ENCODE data around the gene TUBB4A.

Gene TUBB4A

DNA sequence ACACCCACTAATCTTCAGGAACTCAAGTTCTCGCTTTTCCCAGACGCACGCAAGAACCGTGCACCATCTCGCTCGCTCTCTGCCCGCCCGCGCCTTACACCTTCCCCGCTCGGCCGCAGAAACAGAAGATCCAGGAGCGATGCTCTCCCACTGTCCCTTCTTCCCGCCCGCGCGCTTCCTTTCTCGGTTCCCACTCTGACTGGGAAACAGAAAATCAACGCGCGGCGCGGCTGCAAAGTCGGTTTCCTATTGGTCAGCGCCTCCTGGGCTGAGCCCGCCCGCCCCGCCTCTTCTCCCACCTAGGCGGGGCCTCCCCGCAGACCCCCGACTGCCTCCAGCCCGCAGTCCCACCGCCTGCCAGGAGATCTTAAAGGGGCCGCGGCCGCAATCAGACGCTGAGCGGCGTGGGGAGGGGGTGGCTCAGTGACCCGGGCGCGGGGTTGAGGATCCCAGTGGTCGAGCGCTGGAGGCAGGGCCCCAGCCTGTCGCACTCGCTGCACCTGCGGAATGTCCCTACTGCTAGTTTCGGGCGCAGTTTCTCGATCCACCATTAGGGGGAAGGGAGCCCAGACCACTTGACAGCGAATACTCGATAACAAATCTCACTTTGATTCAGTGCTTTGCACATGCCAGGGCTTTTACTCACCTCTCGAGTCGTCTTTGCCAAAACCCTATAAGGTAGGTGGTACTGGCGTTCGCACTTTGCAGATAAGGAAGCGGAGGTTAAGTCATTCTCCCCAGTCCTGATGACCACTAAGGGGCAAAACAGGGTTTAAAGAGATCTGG, 41.8 kb downstream of the TUBB4A start:
- Histone ChIP-seq H3K4me1 (ENCODE audit: insufficient read depth, low read length) (peaks cover 5% of the 10 kb centered on the region; the same call in 1 of the 2 replicates), H3K36me3 (ENCODE audit: insufficient read depth, low read depth, low read length) (peaks cover 8% of the 10 kb centered on the region; the same call in 1 of the 2 replicates), H3K9me3 (ENCODE audit: insufficient read depth, low read depth, low read length) (no peaks in the 10 kb centered on the region), H3K9ac (ENCODE audit: low read depth, low read length) (peak overlapping the region; percentile 66; the same call in 1 of the 2 replicates), H3K27me3 (ENCODE audit: insufficient read depth, low read length) (peaks cover 29% of the 10 kb centered on the region), H3K27ac (ENCODE audit: low read length) (no peak overlapping the region), H3K4me3 (ENCODE audit: low read length) (peak overlapping the region; percentile 91)

GRCh38 chr19:6459262-6460098, 42.6 kb downstream of the TUBB4A start, which contains the start of gene SLC25A23:
Gene SLC25A23, minus strand, starts transcription at chr19:6459792. Its CDS starts 164 bp downstream, at chr19:6459628.
- H3K9ac ChIP-seq (ENCODE audit: low read depth, low read length), result peak within 1 kb of the TSS; percentile 66; the same call in 1 of the 2 replicates
- H3K9me3 ChIP-seq (ENCODE audit: insufficient read depth, low read depth, low read length), result no peaks in the 10 kb centered on the region
- H3K27me3 ChIP-seq (ENCODE audit: insufficient read depth, low read length), result peaks cover 21% of the 10 kb centered on the region
- no peak within 1 kb of the TSS for H3K27ac ChIP-seq (ENCODE audit: low read length)
- peak within 1 kb of the TSS; percentile 91 for H3K4me3 ChIP-seq (ENCODE audit: low read length)
- H3K4me1 ChIP-seq (ENCODE audit: insufficient read depth, low read length), result no peaks in the 10 kb centered on the region; the same call in 1 of the 2 replicates
- H3K36me3 ChIP-seq (ENCODE audit: insufficient read depth, low read depth, low read length), result peaks cover 10% of the 10 kb centered on the region; the same call in 1 of the 2 replicates

- no peaks in the 10 kb centered on the region; the same call in 1 of the 2 replicates for H3K4me1 ChIP-seq (ENCODE audit: insufficient read depth, low read length)
- peak overlapping the region; percentile 27; the same call in 1 of the 2 replicates for H3K9ac ChIP-seq (ENCODE audit: low read depth, low read length)
- H3K27ac ChIP-seq (ENCODE audit: low read length), result no peak overlapping the region
- peaks cover 5% of the 10 kb centered on the region for H3K9me3 ChIP-seq (ENCODE audit: insufficient read depth, low read depth, low read length)
- H3K4me3 ChIP-seq (ENCODE audit: low read length), result peak overlapping the region; percentile 91
- peaks cover 16% of the 10 kb centered on the region for H3K27me3 ChIP-seq (ENCODE audit: insufficient read depth, low read length)
- H3K36me3 ChIP-seq (ENCODE audit: insufficient read depth, low read depth, low read length), result peaks cover 16% of the 10 kb centered on the region
These were observed 43.3 kb downstream of the TUBB4A start for GRCh38 chr19:6458695-6459261.

DNA sequence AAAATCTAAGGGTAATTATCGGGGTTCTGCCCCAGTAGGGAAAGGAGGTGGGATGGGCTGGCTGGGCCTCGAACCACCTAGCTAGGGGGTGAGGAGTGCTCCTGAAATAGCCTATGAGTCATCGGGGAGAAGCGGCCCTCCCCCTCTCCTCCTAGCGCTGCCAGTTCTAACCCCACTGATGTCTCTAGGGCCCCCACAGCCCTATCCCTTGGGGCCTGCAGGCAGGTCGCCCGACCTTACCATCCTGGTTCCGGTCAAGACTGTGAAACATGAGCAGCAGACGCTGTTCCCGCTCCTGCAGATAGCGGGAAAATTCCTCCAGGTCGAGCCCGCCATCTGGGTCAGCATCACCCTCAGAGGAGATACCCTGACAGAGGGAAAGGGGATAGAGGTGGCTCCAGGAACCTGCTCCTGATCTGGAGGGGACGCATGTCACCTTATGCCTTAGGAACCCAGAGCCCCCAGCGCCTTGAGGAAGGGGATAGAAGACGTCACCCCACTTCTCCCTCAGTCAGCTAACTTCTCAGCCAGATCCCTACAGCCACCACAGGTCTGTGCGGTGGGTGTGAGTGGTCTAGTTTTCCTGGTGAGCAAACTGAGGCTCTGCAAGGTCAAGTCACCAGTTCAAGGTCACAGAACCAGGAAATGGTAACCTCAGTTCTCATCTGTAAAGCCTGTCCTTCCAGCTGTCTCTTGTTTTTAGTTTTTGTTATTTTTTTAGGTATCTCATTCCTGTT, 44.0 kb downstream of the TUBB4A start:
- Histone ChIP-seq H3K36me3 (ENCODE audit: insufficient read depth, low read depth, low read length) (peaks cover 22% of the 10 kb centered on the region), H3K4me3 (ENCODE audit: low read length) (no peak overlapping the region), H3K9ac (ENCODE audit: low read depth, low read length) (no peak overlapping the region; the same call in 1 of the 2 replicates), H3K27me3 (ENCODE audit: insufficient read depth, low read length) (peaks cover 10% of the 10 kb centered on the region), H3K9me3 (ENCODE audit: insufficient read depth, low read depth, low read length) (peaks cover 8% of the 10 kb centered on the region), H3K27ac (ENCODE audit: low read length) (no peak overlapping the region), H3K4me1 (ENCODE audit: insufficient read depth, low read length) (no peaks in the 10 kb centered on the region; the same call in 1 of the 2 replicates)

DNA sequence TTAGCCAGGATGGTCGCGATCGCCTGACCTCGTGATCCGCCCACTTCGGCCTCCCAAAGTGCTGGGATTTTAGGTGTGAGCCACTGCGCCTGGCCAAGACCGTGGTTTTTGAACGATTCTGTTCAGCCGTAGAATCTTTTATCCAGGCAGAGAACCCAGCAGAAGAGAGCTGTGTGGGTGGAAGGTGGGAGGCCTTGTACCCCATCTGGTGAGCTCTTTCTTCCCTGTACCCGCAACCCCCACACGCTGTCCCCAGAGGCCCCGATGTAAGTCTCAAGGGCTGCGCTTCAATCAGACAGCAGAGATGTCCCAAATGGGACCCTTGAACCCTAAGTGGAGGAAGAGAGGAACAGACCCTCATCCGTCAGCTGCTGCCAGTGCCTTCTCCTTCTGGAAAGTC, 46.2 kb downstream of the TUBB4A start:
- Histone ChIP-seq H3K36me3 (ENCODE audit: insufficient read depth, low read depth, low read length) (peaks cover 22% of the 10 kb centered on the region), H3K4me3 (ENCODE audit: low read length) (no peak overlapping the region), H3K9ac (ENCODE audit: low read depth, low read length) (no peak overlapping the region), H3K9me3 (ENCODE audit: insufficient read depth, low read depth, low read length) (peaks cover 8% of the 10 kb centered on the region), H3K27me3 (ENCODE audit: insufficient read depth, low read length) (no peaks in the 10 kb centered on the region), H3K4me1 (ENCODE audit: insufficient read depth, low read length) (no peaks in the 10 kb centered on the region; the same call in 1 of the 2 replicates), H3K27ac (ENCODE audit: low read length) (no peak overlapping the region)

DNA sequence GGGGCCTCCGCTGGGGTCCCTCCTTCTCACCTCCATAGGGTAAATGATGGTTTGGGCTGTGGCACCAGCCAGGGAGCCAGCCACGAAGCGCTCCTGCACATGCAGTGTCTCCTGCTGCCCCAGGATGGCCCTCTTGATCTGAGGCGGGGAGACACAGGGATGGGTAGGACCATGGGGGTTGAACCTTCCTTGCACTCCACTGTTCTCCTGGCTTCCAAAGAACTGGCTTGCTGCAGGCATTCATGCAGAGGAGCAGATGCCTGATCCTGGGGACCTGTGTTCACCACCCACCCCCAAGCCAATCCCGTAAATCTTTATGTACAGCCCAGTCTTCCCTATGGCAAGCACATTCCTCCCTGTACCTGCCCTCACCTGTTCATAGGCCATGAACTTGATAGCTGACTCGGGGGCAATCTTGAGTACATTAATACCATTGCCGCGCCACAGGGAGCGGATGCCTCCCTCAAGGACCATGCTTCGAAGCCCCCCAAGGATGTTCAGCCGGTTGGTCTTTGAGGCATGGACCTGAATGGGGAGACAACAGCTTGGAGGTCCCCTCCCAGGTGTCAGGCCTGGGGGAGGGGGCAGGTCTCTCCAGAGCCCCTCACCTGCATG, 48.1 kb downstream of the TUBB4A start:
- H3K27me3 ChIP-seq (ENCODE audit: insufficient read depth, low read length), result no peaks in the 10 kb centered on the region
- no peak overlapping the region for H3K9ac ChIP-seq (ENCODE audit: low read depth, low read length)
- H3K27ac ChIP-seq (ENCODE audit: low read length), result no peak overlapping the region
- H3K36me3 ChIP-seq (ENCODE audit: insufficient read depth, low read depth, low read length), result peaks cover 22% of the 10 kb centered on the region
- no peak overlapping the region for H3K4me3 ChIP-seq (ENCODE audit: low read length)
- H3K9me3 ChIP-seq (ENCODE audit: insufficient read depth, low read depth, low read length), result peaks cover 8% of the 10 kb centered on the region
- no peaks in the 10 kb centered on the region; the same call in 1 of the 2 replicates for H3K4me1 ChIP-seq (ENCODE audit: insufficient read depth, low read length)

DNA sequence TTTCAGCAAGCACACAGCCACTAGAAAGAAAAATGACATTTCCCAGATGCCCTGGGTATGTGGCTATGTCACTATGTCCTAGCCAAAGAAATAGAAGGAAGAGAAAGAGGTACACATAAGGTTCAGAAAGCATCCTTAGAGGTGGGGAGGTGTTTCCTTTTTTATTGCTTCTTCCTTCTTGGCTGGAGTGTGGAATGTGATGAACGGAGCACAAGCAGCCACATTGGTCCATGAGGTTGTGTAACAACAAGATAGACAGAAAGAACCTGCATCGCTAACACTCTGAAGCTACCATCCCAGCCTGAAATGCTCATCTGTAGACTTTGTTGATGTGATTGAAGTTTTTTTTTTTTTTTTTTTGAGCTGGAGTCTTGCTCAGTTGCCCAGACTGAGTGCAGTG, 49.2 kb downstream of the TUBB4A start:
- Histone ChIP-seq H3K36me3 (ENCODE audit: insufficient read depth, low read depth, low read length) (peaks cover 22% of the 10 kb centered on the region), H3K27me3 (ENCODE audit: insufficient read depth, low read length) (no peaks in the 10 kb centered on the region), H3K9ac (ENCODE audit: low read depth, low read length) (no peak overlapping the region), H3K27ac (ENCODE audit: low read length) (no peak overlapping the region), H3K4me3 (ENCODE audit: low read length) (no peak overlapping the region), H3K4me1 (ENCODE audit: insufficient read depth, low read length) (no peaks in the 10 kb centered on the region), H3K9me3 (ENCODE audit: insufficient read depth, low read depth, low read length) (peaks cover 8% of the 10 kb centered on the region)

- no peaks in the 10 kb centered on the region for H3K4me1 ChIP-seq (ENCODE audit: insufficient read depth, low read length)
- H3K27me3 ChIP-seq (ENCODE audit: insufficient read depth, low read length), result no peaks in the 10 kb centered on the region
- peaks cover 8% of the 10 kb centered on the region for H3K9me3 ChIP-seq (ENCODE audit: insufficient read depth, low read depth, low read length)
- H3K27ac ChIP-seq (ENCODE audit: low read length), result no peak overlapping the region
- H3K4me3 ChIP-seq (ENCODE audit: low read length), result no peak overlapping the region
- H3K36me3 ChIP-seq (ENCODE audit: insufficient read depth, low read depth, low read length), result peaks cover 22% of the 10 kb centered on the region
- no peak overlapping the region for H3K9ac ChIP-seq (ENCODE audit: low read depth, low read length)
These were observed 49.9 kb downstream of the TUBB4A start for GRCh38 chr19:6452223-6452614.

GRCh38 chr19:6451583-6452222, 50.4 kb downstream of the TUBB4A start:
- Histone ChIP-seq H3K9me3 (ENCODE audit: insufficient read depth, low read depth, low read length) (peaks cover 8% of the 10 kb centered on the region), H3K36me3 (ENCODE audit: insufficient read depth, low read depth, low read length) (peaks cover 22% of the 10 kb centered on the region), H3K4me1 (ENCODE audit: insufficient read depth, low read length) (no peaks in the 10 kb centered on the region), H3K27ac (ENCODE audit: low read length) (no peak overlapping the region), H3K27me3 (ENCODE audit: insufficient read depth, low read length) (no peaks in the 10 kb centered on the region), H3K4me3 (ENCODE audit: low read length) (no peak overlapping the region), H3K9ac (ENCODE audit: low read depth, low read length) (no peak overlapping the region)

- H3K36me3 ChIP-seq (ENCODE audit: insufficient read depth, low read depth, low read length), result peaks cover 13% of the 10 kb centered on the region
- H3K27me3 ChIP-seq (ENCODE audit: insufficient read depth, low read length), result no peaks in the 10 kb centered on the region
- H3K27ac ChIP-seq (ENCODE audit: low read length), result no peak overlapping the region
- H3K4me1 ChIP-seq (ENCODE audit: insufficient read depth, low read length), result no peaks in the 10 kb centered on the region
- no peak overlapping the region for H3K9ac ChIP-seq (ENCODE audit: low read depth, low read length)
- peaks cover 8% of the 10 kb centered on the region for H3K9me3 ChIP-seq (ENCODE audit: insufficient read depth, low read depth, low read length)
- no peak overlapping the region for H3K4me3 ChIP-seq (ENCODE audit: low read length)
These were observed 51.9 kb downstream of the TUBB4A start for GRCh38 chr19:6450166-6450565.
